Peyer's patch (tissue), 4 donors: Measurements from ENCODE around the gene SNRPA1.

Source experiments
- POLR2A ChIP-seq, 2 donors: fragments of 450-650 bp; IDR thresholded peaks; one replicate each; pipeline ENCODE4 v1.5.1; 2017; ENCODE audit warnings: antibody characterized with exemption in 2 of 2, mild to moderate bottlenecking in 2 of 2, moderate library complexity in 2 of 2
- TF ChIP-seq, protein P1 (sequence below), 6 experiments: fragments of 450-650 bp in 4 of 6; fragments of 200-600 bp in 2 of 6; sonication (generic) in 1 of 6; IDR thresholded peaks; one replicate each; pipeline ENCODE4 v1.5.1; 2017 to 2019; ENCODE audit warnings: antibody characterized with exemption in 6 of 6, mild to moderate bottlenecking in 3 of 6, moderate library complexity in 1 of 6

DNA sequence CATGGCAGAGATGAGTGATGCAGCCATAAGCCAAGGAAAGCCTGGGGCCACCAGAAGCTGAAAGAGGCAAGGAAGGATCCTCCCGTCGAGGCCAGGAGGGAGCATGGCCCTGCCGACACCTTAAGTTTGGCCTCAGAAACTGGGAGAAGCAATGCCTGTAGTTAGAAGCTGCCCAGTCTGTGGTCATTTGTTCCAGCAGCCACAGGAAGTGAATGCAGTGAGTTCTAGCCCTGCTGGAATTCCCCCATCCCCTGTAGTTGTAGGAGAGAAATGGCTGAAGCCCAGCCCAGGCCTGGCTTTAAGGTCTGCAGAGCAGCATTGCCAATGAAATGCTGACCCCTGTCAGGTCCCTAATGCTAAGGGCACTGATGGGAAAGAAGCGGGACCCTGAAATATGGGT, 31.0 kb downstream of the SNRPA1 start:
- no peak for TF ChIP-seq POLR2A (IDR thresholded peaks at IDR 0.05)
- TF ChIP-seq, protein P1, sequence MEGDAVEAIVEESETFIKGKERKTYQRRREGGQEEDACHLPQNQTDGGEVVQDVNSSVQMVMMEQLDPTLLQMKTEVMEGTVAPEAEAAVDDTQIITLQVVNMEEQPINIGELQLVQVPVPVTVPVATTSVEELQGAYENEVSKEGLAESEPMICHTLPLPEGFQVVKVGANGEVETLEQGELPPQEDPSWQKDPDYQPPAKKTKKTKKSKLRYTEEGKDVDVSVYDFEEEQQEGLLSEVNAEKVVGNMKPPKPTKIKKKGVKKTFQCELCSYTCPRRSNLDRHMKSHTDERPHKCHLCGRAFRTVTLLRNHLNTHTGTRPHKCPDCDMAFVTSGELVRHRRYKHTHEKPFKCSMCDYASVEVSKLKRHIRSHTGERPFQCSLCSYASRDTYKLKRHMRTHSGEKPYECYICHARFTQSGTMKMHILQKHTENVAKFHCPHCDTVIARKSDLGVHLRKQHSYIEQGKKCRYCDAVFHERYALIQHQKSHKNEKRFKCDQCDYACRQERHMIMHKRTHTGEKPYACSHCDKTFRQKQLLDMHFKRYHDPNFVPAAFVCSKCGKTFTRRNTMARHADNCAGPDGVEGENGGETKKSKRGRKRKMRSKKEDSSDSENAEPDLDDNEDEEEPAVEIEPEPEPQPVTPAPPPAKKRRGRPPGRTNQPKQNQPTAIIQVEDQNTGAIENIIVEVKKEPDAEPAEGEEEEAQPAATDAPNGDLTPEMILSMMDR (IDR thresholded peaks at IDR 0.05): no peak
